Epithelial cell of proximal tubule (primary cell): ENCODE data around the gene BHLHA9. TPM values are rescaled to one million over a fixed set of nuclear protein-coding genes. Genes with fewer than 3 reads are reported as not detected.

Source experiments
- DNase-seq: peaks from one replicate; pipeline ENCODE4 v3.0.0-alpha.2; 2011; ENCODE audit warnings: low read depth
- H3K4me3 ChIP-seq: 2 replicates; pipeline ENCODE4 v1.5.1; 2011; ENCODE audit warnings: low read depth, mild to moderate bottlenecking, low read length
- total RNA-seq: library from RNA; depleted of rRNA; stranded (reverse); fragments of >200 nt; gene quantifications from 2 replicates; pipeline ENCODE4 v1.2.3, GENCODE V29; 2015
- TF ChIP-seq, protein P1 (sequence below): conservative IDR thresholded peaks from 2 replicates; pipeline ENCODE4 v1.5.1; 2012; ENCODE audit warnings: low read depth, mild to moderate bottlenecking, low read length

BHLHA9 gene
- total RNA-seq, 1 donor from 2014 or later, result not detected

DNA sequence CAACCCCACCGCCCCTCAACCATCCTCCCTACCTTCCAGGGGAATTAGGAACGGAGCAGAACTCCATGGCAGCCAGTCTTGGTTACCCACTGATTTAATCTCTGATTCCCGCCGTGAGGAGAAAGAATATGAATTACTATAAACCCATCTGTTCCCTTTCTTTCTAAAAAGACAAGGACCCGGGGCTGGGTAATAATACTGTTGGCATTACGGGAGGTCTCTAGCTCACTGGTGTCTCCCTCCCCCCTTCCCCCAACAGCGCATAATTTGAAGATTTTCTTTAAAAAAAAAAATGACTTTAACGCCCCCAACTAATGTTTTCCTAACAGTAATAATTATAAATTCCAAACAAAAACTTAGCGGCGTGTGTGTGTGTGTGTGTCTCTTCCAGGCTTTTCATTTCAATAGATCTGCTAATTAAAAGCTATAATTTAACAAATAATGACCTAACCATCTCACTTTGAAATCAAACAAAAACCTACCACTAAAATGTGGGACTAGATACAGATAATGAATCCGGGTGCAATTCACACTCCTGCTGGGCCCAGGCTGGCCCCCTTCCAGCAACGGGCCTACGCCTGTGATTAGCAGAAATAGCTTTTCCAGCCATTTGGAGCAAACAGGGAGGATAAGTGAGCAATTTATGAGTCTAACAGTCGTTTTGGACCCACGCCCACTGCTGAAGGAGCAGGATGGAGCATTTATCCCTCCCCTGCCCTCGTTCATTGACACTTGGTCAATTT is 18.2 kb upstream of the BHLHA9 start:
- H3K4me3 ChIP-seq, result no peak overlapping the region
- TF ChIP-seq, protein P1, sequence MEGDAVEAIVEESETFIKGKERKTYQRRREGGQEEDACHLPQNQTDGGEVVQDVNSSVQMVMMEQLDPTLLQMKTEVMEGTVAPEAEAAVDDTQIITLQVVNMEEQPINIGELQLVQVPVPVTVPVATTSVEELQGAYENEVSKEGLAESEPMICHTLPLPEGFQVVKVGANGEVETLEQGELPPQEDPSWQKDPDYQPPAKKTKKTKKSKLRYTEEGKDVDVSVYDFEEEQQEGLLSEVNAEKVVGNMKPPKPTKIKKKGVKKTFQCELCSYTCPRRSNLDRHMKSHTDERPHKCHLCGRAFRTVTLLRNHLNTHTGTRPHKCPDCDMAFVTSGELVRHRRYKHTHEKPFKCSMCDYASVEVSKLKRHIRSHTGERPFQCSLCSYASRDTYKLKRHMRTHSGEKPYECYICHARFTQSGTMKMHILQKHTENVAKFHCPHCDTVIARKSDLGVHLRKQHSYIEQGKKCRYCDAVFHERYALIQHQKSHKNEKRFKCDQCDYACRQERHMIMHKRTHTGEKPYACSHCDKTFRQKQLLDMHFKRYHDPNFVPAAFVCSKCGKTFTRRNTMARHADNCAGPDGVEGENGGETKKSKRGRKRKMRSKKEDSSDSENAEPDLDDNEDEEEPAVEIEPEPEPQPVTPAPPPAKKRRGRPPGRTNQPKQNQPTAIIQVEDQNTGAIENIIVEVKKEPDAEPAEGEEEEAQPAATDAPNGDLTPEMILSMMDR, result no peak
- DNase-seq, result no peak

DNA sequence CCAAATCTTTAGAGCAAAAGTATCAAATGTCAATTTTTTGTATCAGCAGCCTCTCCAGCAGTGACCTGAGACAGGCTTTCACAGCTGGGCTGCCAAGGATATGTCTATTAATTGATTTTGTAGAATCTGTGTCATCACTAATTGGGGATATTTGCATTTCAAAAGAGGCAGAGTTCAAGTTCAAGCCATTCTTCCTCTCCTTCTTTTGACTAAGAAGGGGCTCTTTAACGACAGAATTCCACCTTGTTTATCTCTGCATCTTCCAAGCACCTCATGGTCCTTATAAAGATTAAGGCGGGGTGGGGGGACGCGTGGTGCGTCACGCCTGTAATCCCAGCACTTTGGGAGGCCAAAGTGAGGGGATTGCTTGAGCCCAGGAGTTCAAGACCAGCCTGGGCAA is 15.2 kb upstream of the BHLHA9 start:
- TF ChIP-seq, protein P1, result no peak
- DNase-seq, result no peak
- H3K4me3 ChIP-seq, result no peak overlapping the region

DNA sequence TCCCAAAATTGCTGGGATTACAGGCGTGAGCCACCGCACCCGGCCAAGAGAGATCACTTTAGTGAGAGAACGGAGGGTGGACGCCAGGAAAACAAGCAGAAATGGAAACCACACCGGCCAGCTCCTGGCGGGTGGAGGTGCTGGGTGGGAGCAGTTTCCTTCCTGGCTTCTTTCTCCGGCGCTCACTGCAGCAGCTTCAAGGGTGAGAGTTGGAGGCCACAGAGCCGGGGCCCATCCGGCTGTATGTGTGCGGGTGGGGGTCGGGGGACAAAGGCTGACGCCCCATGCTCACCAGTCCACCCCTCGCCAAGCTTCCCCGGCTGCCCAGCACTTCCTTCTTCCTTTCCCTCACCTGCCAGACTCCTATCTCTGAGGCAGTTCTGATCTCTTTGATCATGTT is 13.5 kb upstream of the BHLHA9 start:
- H3K4me3 ChIP-seq, result no peak overlapping the region
- TF ChIP-seq, protein P1, result no peak
- no peak for DNase-seq

DNA sequence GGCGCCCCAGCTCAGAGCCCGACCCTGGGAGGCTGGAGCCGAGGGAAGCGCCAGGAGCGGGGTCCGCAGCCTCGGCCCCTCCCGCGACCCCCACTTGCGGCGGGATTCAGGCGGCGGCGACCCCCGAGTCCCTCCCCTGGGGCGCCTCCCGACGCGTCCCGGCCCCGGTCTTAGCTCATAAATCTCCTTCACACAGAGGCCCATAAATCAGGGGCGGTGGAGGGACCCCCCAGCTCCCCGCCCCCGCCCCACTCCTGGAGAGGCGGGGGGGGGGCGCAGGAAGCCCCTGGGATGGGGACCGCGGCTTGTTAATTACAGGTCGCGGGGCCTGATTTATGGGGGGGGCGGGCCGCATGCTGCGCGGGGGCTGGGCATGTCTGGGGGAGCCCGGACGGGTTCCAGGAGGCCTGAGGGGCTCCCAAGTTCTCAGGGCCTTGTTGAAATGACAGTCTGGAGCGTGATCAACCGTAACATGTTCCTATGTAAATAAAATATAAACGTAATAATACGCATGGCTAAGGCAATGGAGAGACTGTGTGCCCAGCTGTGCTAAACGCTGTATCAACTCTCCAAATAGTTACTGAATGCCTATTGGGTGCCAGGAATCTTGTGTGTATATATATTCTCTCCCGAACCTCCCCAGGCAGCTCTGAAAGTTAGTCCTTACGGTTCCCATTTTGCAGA is 10.0 kb upstream of the BHLHA9 start:
- H3K4me3 ChIP-seq, result peak overlapping the region; percentile 58
- no peak for DNase-seq
- TF ChIP-seq, protein P1, result no peak

DNA sequence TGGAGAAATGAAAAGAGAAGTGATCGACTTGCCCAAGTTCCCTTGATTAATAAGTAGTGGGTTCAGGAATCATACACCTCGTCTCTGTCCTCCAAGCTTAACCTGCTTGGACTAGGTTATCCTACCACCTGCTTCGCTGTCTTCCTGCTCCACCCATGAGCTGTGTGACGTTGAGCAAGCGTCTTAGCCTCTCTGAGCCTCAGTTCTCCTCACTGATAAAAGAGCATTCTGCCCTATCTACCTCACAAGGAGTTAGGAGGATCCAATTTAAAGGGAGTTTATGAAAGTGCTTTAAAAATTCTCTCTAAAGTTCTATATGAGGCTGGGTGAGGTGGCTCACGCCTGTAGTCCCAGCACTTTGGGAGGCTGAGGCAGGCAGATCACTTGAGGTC is 9.5 kb upstream of the BHLHA9 start:
- TF ChIP-seq, protein P1, result no peak
- no peak overlapping the region for H3K4me3 ChIP-seq
- no peak for DNase-seq

DNA sequence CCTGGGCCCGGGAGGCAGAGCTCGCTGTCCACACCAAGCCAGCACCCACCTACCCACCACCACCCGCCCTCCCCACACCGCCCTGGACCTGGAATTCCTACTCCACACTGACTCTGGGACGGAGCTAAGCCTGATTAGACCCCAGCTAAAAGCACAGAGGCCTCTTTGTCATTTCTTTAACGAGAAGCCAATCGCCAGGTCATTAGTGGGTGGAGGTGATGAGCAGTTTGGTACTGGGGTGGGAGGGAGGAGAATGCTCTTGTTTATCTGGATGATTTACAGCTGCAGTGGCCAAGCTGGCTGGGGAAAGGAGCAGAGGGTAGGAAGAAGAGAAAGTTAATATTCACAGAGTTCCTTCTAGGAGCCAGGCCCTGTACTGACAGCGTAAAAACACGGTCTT is 6.0 kb upstream of the BHLHA9 start:
- TF ChIP-seq, protein P1, result no peak
- no peak overlapping the region for H3K4me3 ChIP-seq
- no peak for DNase-seq

DNA sequence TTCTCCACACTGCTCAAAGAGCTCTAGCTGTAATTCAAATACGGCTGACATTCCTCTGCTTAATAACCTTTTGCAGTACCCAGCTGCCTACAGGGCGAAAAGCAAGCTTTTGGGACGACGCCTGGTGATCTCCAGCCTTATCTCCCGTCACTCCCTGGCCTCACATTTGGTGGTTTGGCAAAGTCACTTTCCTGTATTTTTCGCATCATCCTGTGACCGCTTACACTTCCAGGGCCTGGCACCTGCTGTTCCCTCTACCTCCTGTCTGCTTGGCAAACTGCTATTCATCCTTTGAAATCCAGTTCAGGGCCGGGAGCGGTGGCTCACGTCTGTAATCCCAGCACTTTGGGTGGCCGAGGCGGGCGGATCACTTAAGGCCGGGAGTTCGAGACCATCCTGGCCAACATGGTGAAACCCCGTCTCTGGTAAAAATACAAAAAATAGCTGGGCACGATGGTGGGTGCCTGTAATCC is 2.7 kb upstream of the BHLHA9 start:
- peak overlapping the region; percentile 80 for H3K4me3 ChIP-seq
- no peak for DNase-seq
- TF ChIP-seq, protein P1, result no peak
